Measurements from ENCODE around the gene RPL7A. TPM values are rescaled to one million over a fixed set of nuclear protein-coding genes. Genes with fewer than 3 reads are reported as not detected.
A peak's percentile ranks its signal among the peaks of the same experiment; 100 is the strongest.

RPL7A gene
- total RNA-seq, 4 donors from 2014 or later, result 1,385 to 2,320 (median 1,660) TPM

DNA sequence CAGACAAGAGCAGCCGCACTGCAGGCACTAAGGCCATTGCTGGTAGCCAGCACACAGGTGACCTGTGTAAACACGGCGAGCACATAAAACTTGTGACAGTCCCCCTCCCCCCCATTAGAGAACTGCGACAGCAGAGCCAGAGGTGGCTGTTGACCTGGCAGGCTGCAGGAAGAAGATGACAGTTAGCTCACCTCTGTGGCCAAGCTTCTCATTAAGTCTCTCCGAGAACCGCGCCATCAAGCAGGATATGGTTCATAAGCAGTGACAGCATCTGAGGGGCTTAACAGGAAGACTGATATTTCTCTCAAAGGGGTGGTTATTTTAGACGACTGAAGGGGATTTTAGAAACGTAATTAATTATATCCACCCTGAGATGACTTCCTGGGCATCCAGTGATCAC is 22.7 kb downstream of the RPL7A start:
- no peak for TF ChIP-seq CTCF (IDR thresholded peaks at IDR 0.05)
- no peak for TF ChIP-seq EP300 (IDR thresholded peaks at IDR 0.05)
- no peak for TF ChIP-seq POLR2A (IDR thresholded peaks at IDR 0.05)
- TF ChIP-seq POLR2AphosphoS5 (IDR thresholded peaks at IDR 0.05), result no peak
- Histone ChIP-seq H3K4me3 (no peak overlapping the region), H3K27ac (no peak overlapping the region), H3K27me3 (no peaks in the 10 kb centered on the region), H3K4me1 (peaks cover 0 to 84% (median 49%) of the 10 kb centered on the region in 3 donors), H3K36me3 (peaks cover 0 to 52% of the 10 kb centered on the region in 2 donors), H3K9me3 (no peaks in the 10 kb centered on the region)
- no peak for ATAC-seq
- WGBS, 2 donors (ENCODE audit: low coverage in 1 of 2), result 80% methylated on average over 1 of the region's 9 CpGs; no CpG with 5 or more reads in 1 of the 2 donors

DNA sequence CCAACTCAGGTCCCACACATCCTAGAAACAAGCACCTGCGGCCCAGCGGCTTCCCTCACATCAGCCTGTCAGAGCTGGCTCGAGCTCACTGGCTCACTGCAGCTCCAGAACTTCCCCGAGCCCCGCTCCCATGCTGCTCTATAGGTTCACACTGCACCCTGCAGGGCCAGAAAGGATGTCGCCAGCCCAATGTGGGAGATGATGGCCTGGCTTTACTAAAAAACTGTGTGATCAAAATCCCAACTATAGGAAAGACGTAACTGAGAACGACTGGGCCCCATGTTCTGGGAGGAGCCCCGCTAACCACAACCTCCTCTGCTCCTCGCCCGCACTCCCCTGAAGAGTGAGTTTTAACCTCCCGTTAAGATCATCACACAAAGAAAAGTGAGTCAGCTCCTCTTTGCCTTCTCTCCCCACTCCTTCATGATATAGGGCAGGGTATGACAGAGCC is 23.3 kb downstream of the RPL7A start:
- no peaks in the 10 kb centered on the region for H3K9me3 ChIP-seq
- H3K27ac ChIP-seq, result no peak overlapping the region
- peaks cover 0 to 86% (median 49%) of the 10 kb centered on the region in 3 donors for H3K4me1 ChIP-seq
- WGBS, 2 donors (ENCODE audit: low coverage in 1 of 2), result 56 to 61% methylated on average over 9 to 10 of the region's 12 CpGs
- H3K36me3 ChIP-seq, result peaks cover 0 to 46% of the 10 kb centered on the region in 2 donors
- TF ChIP-seq POLR2A (IDR thresholded peaks at IDR 0.05), result no peak
- no peak for TF ChIP-seq CTCF (IDR thresholded peaks at IDR 0.05)
- no peak overlapping the region for H3K4me3 ChIP-seq
- no peaks in the 10 kb centered on the region for H3K27me3 ChIP-seq
- ATAC-seq, result no peak

GRCh38 chr9:133372144-133372543 is 24.1 kb downstream of the RPL7A start:
- Histone ChIP-seq H3K4me1 (peaks cover 0 to 89% (median 55%) of the 10 kb centered on the region in 3 donors), H3K27me3 (no peaks in the 10 kb centered on the region), H3K9me3 (no peaks in the 10 kb centered on the region), H3K36me3 (peaks cover 0 to 38% of the 10 kb centered on the region in 2 donors), H3K4me3 (no peak overlapping the region), H3K27ac (no peak overlapping the region)
- no peak for ATAC-seq
- WGBS, 2 donors (ENCODE audit: low coverage in 1 of 2), result 14 to 79% methylated on average over 1 to 3 of the region's 7 CpGs
- TF ChIP-seq EP300 (IDR thresholded peaks at IDR 0.05), result no peak
- TF ChIP-seq POLR2A (IDR thresholded peaks at IDR 0.05), result no peak

DNA sequence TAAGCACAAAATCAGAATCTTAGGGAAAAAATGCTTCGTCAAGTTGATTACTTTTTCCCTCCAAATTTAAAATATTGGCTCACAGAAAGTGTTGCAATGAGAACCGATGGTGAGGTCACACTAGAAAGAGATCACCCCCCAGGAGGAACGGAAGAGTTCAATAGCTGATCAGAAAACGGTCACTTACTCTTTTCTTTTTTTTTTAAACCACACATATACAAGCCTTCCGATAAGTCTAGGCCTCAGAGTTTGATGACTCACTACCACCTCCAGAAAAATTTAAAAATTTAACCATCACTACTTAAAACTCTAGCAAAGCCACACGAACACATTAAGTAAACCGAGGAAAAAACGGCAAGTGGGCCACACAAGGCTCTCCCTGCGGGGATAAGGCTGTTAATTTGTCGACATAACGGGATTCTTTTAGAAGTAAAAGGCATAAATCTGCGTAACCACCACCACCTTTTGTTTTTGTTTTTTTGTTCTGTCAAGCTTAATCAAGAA is 26.6 kb downstream of the RPL7A start:
- TF ChIP-seq POLR2A (IDR thresholded peaks at IDR 0.05) (no peak), CTCF (IDR thresholded peaks at IDR 0.05) (no peak), EP300 (IDR thresholded peaks at IDR 0.05) (no peak), POLR2AphosphoS5 (IDR thresholded peaks at IDR 0.05) (no peak)
- H3K27me3 ChIP-seq, result no peaks in the 10 kb centered on the region
- peak overlapping the region; percentile 87 to 100 for H3K4me3 ChIP-seq
- 10 to 16% methylated on average over 12 of the region's 12 CpGs for WGBS, 2 donors (ENCODE audit: low coverage in 1 of 2)
- H3K27ac ChIP-seq, result peak overlapping the region in 3 of 4 donors; percentile 92 to 97 (median 95)
- H3K9me3 ChIP-seq, result no peaks in the 10 kb centered on the region
- ATAC-seq, result no peak
- peaks cover 0 to 64% (median 42%) of the 10 kb centered on the region in 3 donors for H3K4me1 ChIP-seq
- peaks cover 0 to 28% of the 10 kb centered on the region in 2 donors for H3K36me3 ChIP-seq

DNA sequence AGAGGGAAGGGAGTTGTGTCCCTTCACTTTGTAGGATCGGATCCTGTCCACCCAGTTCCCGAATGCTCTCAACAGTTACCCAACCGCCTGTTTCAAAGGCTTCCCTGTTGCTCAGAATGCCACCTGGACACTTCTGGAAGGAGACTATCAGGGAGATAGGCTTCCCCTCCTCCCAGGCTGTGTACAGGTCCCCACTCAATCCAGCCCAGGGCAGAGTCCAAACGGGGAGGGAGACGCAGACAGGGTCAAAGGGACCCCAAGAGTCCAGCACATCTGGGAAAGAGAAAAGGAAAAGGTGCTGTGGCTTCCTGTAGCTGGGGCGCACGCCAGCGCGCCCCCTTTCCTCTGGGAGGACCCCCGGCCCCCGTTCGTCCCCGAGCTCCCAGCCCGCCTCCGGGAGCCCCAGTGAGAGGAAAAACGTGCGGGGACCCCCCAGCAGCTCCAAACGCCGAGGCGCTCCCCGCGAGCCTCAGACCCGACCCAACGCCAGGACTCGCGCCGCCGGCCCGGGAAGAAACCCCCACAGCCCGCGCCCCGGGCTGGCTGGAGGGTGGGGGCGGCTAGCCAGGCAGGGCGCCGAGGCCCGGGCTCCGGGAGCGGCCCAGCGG is 27.2 kb downstream of the RPL7A start:
- Histone ChIP-seq H3K4me3 (peak overlapping the region; percentile 87 to 100), H3K36me3 (peaks cover 0 to 23% of the 10 kb centered on the region in 2 donors), H3K4me1 (peaks cover 0 to 59% (median 41%) of the 10 kb centered on the region in 3 donors), H3K9me3 (no peaks in the 10 kb centered on the region), H3K27me3 (no peaks in the 10 kb centered on the region), H3K27ac (peak overlapping the region; percentile 90 to 97 (median 94))
- no peak for ATAC-seq
- TF ChIP-seq EP300 (IDR thresholded peaks at IDR 0.05) (no peak), POLR2AphosphoS5 (IDR thresholded peaks at IDR 0.05) (no peak), CTCF (IDR thresholded peaks at IDR 0.05) (no peak), POLR2A (IDR thresholded peaks at IDR 0.05) (no peak)
- WGBS, 2 donors (ENCODE audit: low coverage in 1 of 2), result 0 to 4% methylated on average over 3 to 6 of the region's 39 CpGs
